ENCODE results near the gene SIRPB2.

SIRPB2 gene

GRCh38 chr20:1460275-1460674 lies 30.9 kb downstream of the SIRPB2 start:
- DNase-seq (ENCODE audit: low read depth) = no peak
- H3K4me3 ChIP-seq (ENCODE audit: low read depth, low read length) = no peak overlapping the region
- no peak for TF ChIP-seq CTCF (IDR thresholded peaks at IDR 0.05; ENCODE audit: insufficient read depth, low read depth, low read length, missing control alignments)

GRCh38 chr20:1457992-1458391 lies 33.2 kb downstream of the SIRPB2 start:
- no peak for TF ChIP-seq CTCF (IDR thresholded peaks at IDR 0.05; ENCODE audit: insufficient read depth, low read depth, low read length, missing control alignments)
- H3K4me3 ChIP-seq (ENCODE audit: low read depth, low read length) = no peak overlapping the region
- no peak for DNase-seq (ENCODE audit: low read depth)

DNA sequence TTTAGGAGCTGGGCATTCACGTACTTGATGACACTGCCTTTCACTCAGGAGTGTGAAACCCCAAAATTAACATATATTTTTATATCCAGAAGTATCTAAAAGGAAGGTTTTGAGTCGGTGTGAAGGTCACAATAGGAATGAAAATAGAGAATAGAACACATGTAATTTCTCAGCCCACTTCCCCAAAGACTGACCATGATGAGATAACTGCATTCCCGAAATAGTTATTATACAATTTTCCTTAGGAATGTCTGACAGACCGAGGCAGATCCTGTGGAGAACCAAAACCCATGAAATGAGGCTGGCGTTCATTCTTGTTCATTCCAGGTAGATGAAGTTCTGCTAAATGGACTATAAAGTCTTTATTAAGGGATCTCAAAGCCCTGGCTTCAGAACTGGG lies 34.9 kb downstream of the SIRPB2 start:
- no peak overlapping the region for H3K4me3 ChIP-seq (ENCODE audit: low read depth, low read length)
- TF ChIP-seq CTCF (IDR thresholded peaks at IDR 0.05; ENCODE audit: insufficient read depth, low read depth, low read length, missing control alignments) = no peak
- DNase-seq (ENCODE audit: low read depth) = no peak

DNA sequence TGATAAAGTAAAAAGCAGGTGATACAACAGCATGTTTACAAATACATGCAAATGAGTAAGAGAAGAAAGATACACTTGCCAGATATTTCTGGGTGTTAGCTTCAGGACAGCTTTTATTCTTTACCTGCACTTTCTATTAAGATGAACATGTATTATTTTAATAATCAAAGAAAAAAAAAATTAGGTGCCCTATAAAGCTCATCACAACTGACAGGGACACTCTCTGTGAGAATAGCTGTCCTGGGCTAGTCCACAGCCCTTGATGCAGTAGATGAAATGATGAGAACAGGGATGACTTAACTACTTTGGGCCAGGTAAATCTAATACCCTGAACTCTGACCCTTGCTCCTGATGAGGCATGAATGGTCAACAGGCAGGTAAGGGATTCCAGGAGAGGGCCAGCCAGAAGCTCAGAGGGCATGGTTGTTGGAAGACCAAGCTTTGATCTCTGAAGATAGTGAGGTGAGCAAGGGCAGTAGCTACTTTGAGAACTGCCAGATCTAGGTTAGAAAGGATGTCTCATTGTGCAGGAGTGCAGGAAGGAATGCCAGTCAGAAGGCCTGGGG lies 40.2 kb downstream of the SIRPB2 start:
- DNase-seq (ENCODE audit: low read depth) = no peak
- TF ChIP-seq CTCF (IDR thresholded peaks at IDR 0.05; ENCODE audit: insufficient read depth, low read depth, low read length, missing control alignments) = no peak
- no peak overlapping the region for H3K4me3 ChIP-seq (ENCODE audit: low read depth, low read length)

- DNase-seq (ENCODE audit: low read depth) = no peak
- no peak for TF ChIP-seq CTCF (IDR thresholded peaks at IDR 0.05; ENCODE audit: insufficient read depth, low read depth, low read length, missing control alignments)
- H3K4me3 ChIP-seq (ENCODE audit: low read depth, low read length) = no peak overlapping the region
Observed at GRCh38 chr20:1449370-1449769, 41.9 kb downstream of the SIRPB2 start.

DNA sequence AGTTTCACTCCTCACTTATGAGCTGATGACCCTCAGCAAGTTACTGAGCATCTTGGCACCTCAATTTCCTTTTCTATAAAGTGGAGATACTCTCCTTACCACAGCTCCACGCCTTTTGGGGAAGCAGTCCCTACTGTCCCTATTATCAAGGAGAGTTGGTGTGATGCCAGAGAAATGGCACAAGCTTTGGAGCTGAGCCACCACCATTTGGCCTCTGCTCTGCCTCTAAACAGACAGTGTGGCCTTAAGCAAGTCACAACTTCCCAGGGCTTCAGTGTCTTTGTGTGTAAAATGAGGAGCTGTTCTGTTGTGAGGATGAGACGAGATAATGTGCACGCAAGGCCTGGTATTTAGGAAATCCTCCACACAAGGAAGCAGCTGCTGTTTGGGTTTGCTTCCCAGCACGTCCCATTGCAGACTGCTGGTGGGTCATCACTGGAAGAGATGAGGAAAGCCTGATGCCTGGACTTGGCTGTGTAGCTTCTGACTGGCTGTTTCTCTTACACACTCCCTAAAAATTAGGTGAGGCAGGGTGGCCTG lies 43.1 kb downstream of the SIRPB2 start:
- no peak for DNase-seq (ENCODE audit: low read depth)
- H3K4me3 ChIP-seq (ENCODE audit: low read depth, low read length) = no peak overlapping the region
- TF ChIP-seq CTCF (IDR thresholded peaks at IDR 0.05; ENCODE audit: insufficient read depth, low read depth, low read length, missing control alignments) = no peak

DNA sequence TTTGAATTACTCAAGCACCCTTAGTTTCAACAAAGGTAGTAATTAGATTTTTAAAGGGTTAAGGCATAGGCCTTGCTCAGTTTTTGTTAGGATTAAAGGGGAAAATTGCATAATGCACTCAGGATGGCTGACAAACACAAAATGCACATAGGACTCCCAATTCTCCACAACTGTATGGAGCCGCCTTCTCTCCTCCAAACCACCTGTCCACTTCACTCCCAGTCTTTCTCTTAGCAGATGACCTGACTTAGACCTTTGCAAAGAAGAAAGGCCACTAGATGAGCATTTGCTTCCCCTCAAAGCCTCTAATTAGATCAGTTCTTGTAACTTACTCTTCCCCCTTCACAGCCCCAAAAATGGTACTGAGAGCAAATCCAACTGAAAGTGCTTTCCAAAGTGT lies 44.7 kb downstream of the SIRPB2 start:
- no peak overlapping the region for H3K4me3 ChIP-seq (ENCODE audit: low read depth, low read length)
- DNase-seq (ENCODE audit: low read depth) = no peak
- TF ChIP-seq CTCF (IDR thresholded peaks at IDR 0.05; ENCODE audit: insufficient read depth, low read depth, low read length, missing control alignments) = no peak

All from GM12865 (cell line).